ENCODE data around the gene LASP1NB.
"Not testable (repeated sequence)": the region's sequence is repeated elsewhere in the genome, so short reads cannot be mapped to it uniquely, and the experiment has no call there.

LASP1NB gene

DNA sequence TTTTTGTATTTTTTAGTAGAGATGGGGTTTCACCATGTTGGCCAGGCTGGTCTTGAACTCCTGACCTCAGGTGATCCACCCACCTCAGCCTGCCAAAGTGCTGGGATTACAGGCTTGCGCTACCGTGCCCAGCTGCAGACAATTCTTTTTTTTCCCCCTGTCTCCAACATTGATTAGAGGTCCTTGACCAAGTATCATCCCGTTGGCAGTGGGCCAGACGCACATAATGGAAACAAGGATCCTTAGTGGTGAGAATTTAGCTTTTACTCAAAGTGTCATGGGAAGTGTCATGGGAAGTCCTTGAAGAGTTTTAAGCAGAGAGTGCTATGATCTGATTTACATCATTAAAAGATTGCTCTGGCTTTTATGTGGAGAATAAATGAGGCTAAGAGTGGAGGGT, 43.9 kb downstream of the LASP1NB start:
- no peak for DNase-seq

DNA sequence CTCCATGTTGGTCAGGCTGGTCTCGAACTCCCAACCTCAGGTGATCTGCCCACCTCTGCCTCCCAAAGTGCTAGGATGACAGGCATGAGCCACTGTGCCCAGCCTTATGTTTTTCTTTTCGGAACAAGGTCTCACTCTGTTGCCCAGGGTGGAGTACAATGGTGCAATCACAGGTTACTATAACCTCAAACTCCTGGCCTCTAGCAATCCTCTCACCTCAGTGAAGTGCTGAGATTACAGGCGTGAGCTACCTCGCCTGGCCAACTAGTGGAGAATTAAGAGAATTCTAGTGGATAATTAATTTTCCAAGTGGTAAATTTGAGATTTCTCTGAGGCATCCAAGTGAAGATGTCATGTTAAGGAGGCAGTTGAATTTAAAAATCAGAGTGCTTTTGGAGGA, 44.7 kb downstream of the LASP1NB start:
- DNase-seq, result no peak

GRCh38 chr17:38970804-38971203, 45.4 kb downstream of the LASP1NB start:
- DNase-seq, result no peak

- DNase-seq, result not testable (repeated sequence)
These were observed 50.8 kb downstream of the LASP1NB start for GRCh38 chr17:38976187-38976551.

DNA sequence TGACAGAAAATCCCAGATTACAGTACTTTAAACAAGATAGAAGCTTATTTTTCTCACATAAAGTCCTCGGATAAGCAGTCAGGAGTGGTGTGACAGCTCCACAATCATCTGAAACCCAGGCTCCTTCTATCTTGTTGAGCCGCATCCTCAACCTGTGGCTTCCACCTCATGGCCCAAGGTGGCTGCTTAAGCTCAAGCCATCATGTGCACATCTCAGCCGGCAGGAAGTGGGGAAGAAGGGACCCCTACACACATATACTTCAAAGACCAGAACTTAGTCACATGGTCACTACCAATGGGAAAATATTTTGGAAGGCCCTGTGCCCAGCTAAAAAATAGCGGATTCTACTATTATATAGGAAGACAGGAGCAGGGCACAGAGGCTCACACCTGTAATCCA, 52.8 kb downstream of the LASP1NB start:
- DNase-seq, result no peak
